Mucosa of rectum (tissue), 2 donors: ENCODE measurements around the gene GPRIN1.

ENCODE experiments used
- H3K27ac ChIP-seq, 2 donors: one replicate each; pipeline ENCODE4 v1.7.0; 2013; ENCODE audit warnings: inconsistent platforms in 2 of 2, low read depth in 2 of 2, low read length in 2 of 2
- H3K27me3 ChIP-seq, 2 donors: one replicate each; pipeline ENCODE4 v1.7.0; 2013; ENCODE audit warnings: low read length in 2 of 2; ENCODE audit not compliant: control insufficient read depth in 2 of 2, insufficient read depth in 2 of 2
- H3K36me3 ChIP-seq, 2 donors: one replicate each; pipeline ENCODE4 v1.7.0; 2013; ENCODE audit warnings: low read length in 2 of 2; ENCODE audit not compliant: control insufficient read depth in 2 of 2, insufficient read depth in 2 of 2
- H3K4me1 ChIP-seq, 2 donors: one replicate each; pipeline ENCODE4 v1.7.0; 2013; ENCODE audit warnings: low read length in 2 of 2, mild to moderate bottlenecking in 1 of 2; ENCODE audit not compliant: control insufficient read depth in 2 of 2, insufficient read depth in 2 of 2
- H3K4me3 ChIP-seq, 2 donors: one replicate each; pipeline ENCODE4 v1.7.0; 2013; ENCODE audit warnings: low read length in 2 of 2
- H3K9ac ChIP-seq, 2 donors: one replicate each; pipeline ENCODE4 v1.7.0; 2013; ENCODE audit warnings: low read length in 2 of 2, low read depth in 1 of 2, mild to moderate bottlenecking in 1 of 2
- H3K9me3 ChIP-seq, 2 donors: one replicate each; pipeline ENCODE4 v1.7.0; 2013; ENCODE audit warnings: low read length in 2 of 2; ENCODE audit not compliant: control insufficient read depth in 2 of 2
- donor health status: healthy.
- donor health status: Normal muscosa, but diverticular disease.

GPRIN1 gene

DNA sequence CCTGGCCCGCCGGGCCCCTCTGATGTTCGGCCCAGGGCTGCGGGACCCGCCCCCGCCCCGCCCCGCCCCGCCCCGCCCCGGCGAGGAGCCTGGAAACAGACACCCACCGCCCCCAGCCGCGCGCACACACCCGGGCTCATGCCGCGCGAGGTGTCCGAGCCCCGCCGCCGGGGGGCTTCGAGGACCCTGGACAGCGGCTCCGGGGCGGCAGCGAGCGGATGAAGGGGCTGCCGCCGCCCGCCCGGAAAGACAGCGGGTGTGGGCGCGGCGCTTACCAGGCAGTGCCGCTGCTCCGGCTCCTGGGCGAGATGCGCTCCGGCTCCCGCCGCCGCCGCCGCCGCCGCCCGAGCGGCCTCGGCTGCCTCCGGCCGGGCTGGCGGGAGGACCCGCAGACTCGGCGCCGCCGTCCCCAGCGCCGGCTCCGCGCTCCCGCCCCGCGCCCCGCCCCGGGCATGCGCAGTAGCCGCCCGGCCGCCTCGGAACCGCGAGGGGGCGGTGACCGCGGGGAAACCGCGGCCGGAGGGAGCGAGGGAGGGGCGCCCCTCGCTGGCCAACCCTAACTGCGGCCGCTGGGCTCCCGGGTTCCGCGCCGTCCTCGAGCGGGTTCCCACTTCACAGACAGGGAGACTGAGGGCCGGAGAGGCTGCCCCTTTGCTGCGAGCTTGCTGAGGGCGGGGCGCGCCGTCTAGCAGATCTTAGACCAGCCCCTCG lies at the start of gene GPRIN1:
GPRIN1 (minus strand) TSS at position 433 of the 711 bp plus-strand sequence. CDS start 10,322 bp downstream, outside the sequence.
- peaks cover 0 to 5% of the 10 kb centered on the region in 2 donors for H3K4me1 ChIP-seq
- no peaks in the 10 kb centered on the region for H3K9me3 ChIP-seq
- no peak within 1 kb of the TSS for H3K27ac ChIP-seq
- H3K36me3 ChIP-seq: no peaks in the 10 kb centered on the region
- H3K27me3 ChIP-seq: peaks cover 4 to 13% of the 10 kb centered on the region in 2 donors
- peak within 1 kb of the TSS; percentile 61 to 62 for H3K4me3 ChIP-seq
- H3K9ac ChIP-seq: peak within 1 kb of the TSS in 1 of 2 donors; percentile 32

DNA sequence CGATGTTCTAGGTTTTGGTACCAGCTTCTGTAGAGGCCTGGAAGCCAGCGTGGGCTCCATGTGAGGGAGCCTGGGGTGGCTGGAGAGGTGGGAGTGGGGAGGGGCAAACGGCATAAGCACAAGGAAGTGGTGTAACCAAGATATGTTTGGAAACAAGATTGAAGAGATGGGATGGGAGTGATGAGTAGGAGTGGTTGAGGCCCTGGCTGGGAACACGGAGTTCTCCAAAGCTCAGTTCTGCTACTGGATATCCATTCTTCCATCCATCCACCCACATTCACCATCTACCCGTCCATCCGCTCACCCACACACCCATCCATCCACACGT lies 49.5 kb upstream of the GPRIN1 start:
- no peaks in the 10 kb centered on the region for H3K9me3 ChIP-seq
- no peak overlapping the region for H3K4me3 ChIP-seq
- no peak overlapping the region for H3K27ac ChIP-seq
- no peak overlapping the region for H3K9ac ChIP-seq
- no peaks in the 10 kb centered on the region for H3K27me3 ChIP-seq
- H3K4me1 ChIP-seq: peaks cover 13 to 14% of the 10 kb centered on the region in 2 donors
- H3K36me3 ChIP-seq: peaks cover 2 to 5% of the 10 kb centered on the region in 2 donors

DNA sequence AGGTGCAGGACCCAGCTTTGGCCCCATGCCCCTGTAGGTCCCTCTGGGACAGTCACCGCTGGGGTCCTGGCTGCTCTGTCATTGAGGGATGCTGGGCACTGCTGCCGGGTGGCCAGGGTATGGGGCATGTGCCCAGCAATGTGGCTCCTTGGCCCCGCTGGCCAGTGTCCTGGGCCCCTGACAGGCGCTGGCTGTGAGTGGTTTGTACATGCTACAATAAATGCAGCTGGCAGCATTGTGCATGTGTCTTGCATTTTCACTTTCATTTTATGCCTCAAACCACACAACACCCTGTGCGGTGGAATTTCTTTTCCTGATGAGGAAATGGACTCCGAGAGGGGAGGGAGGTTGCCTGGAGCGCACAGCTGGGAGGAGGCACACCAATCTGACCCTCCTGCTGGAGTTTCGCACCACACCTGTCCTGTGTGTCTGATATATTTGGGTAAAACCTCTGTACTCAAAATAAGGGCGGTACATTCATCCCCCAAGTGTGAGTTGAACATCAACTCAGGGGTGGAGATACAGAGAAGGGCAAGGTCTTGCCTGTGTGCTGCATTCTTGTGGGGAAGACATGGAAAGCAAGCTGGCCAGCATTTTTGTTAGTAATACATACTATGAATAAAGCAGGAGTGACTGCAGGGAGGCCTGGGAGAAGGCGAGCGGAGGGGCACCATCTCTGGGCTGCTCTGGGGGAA lies 49.0 kb upstream of the GPRIN1 start:
- peaks cover 2 to 5% of the 10 kb centered on the region in 2 donors for H3K36me3 ChIP-seq
- H3K9ac ChIP-seq: no peak overlapping the region
- H3K4me1 ChIP-seq: peaks cover 13 to 14% of the 10 kb centered on the region in 2 donors
- peak overlapping the region; percentile 42 to 57 for H3K4me3 ChIP-seq
- no peak overlapping the region for H3K27ac ChIP-seq
- H3K27me3 ChIP-seq: no peaks in the 10 kb centered on the region
- H3K9me3 ChIP-seq: no peaks in the 10 kb centered on the region

GRCh38 chr5:176658007-176658599 lies 48.1 kb upstream of the GPRIN1 start:
- H3K9ac ChIP-seq: no peak overlapping the region
- no peaks in the 10 kb centered on the region for H3K27me3 ChIP-seq
- peak overlapping the region in 1 of 2 donors; percentile 42 for H3K4me3 ChIP-seq
- peaks cover 2 to 12% of the 10 kb centered on the region in 2 donors for H3K36me3 ChIP-seq
- no peak overlapping the region for H3K27ac ChIP-seq
- no peaks in the 10 kb centered on the region for H3K9me3 ChIP-seq
- H3K4me1 ChIP-seq: peaks cover 13 to 14% of the 10 kb centered on the region in 2 donors

- H3K27me3 ChIP-seq: no peaks in the 10 kb centered on the region
These were observed 46.6 kb upstream of the GPRIN1 start for GRCh38 chr5:176656467-176656990.

DNA sequence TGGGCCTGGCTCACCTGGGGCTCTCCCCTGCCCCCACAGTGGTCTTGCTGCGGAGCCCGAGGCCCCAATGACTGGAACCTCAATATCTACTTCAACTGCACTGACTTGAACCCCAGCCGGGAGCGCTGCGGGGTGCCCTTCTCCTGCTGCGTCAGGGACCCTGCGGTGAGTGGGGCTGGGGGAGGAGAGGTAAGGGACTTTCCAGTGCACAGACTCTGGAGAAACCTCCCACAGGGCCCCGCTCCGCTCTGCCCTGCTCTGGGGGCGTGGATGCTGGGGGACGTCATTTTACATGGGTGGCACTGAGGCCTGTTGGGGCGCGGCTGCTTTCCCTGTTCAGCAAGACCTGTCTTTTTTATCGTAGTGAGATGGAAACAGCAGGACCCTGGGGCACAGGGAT lies 44.9 kb upstream of the GPRIN1 start:
- no peak overlapping the region for H3K27ac ChIP-seq
- peaks cover 2 to 17% of the 10 kb centered on the region in 2 donors for H3K36me3 ChIP-seq
- H3K4me3 ChIP-seq: no peak overlapping the region
- H3K9me3 ChIP-seq: no peaks in the 10 kb centered on the region
- H3K27me3 ChIP-seq: no peaks in the 10 kb centered on the region
- peaks cover 12 to 13% of the 10 kb centered on the region in 2 donors for H3K4me1 ChIP-seq
- H3K9ac ChIP-seq: no peak overlapping the region

More at GRCh38 chr5:176656467-176656990, 46.6 kb upstream of the GPRIN1 start:
- peaks cover 2 to 17% of the 10 kb centered on the region in 2 donors for H3K36me3 ChIP-seq
- H3K9me3 ChIP-seq: no peaks in the 10 kb centered on the region
- H3K4me1 ChIP-seq: peaks cover 13 to 14% of the 10 kb centered on the region in 2 donors
- H3K9ac ChIP-seq: no peak overlapping the region
- no peak overlapping the region for H3K27ac ChIP-seq
- H3K4me3 ChIP-seq: no peak overlapping the region

- peaks cover 2 to 17% of the 10 kb centered on the region in 2 donors for H3K36me3 ChIP-seq
These were observed 43.7 kb upstream of the GPRIN1 start for GRCh38 chr5:176653401-176654385.

GRCh38 chr5:176652136-176652535 lies 42.2 kb upstream of the GPRIN1 start:
- Histone ChIP-seq H3K27ac (no peak overlapping the region), H3K9me3 (no peaks in the 10 kb centered on the region), H3K27me3 (no peaks in the 10 kb centered on the region), H3K4me3 (no peak overlapping the region), H3K9ac (no peak overlapping the region), H3K36me3 (peaks cover 2 to 15% of the 10 kb centered on the region in 2 donors), H3K4me1 (peaks cover 10 to 12% of the 10 kb centered on the region in 2 donors)

More at GRCh38 chr5:176653401-176654385, 43.7 kb upstream of the GPRIN1 start:
- no peak overlapping the region for H3K9ac ChIP-seq
- H3K4me1 ChIP-seq: peaks cover 6 to 7% of the 10 kb centered on the region in 2 donors
- H3K4me3 ChIP-seq: no peak overlapping the region
- H3K9me3 ChIP-seq: no peaks in the 10 kb centered on the region
- no peak overlapping the region for H3K27ac ChIP-seq
- H3K27me3 ChIP-seq: no peaks in the 10 kb centered on the region

DNA sequence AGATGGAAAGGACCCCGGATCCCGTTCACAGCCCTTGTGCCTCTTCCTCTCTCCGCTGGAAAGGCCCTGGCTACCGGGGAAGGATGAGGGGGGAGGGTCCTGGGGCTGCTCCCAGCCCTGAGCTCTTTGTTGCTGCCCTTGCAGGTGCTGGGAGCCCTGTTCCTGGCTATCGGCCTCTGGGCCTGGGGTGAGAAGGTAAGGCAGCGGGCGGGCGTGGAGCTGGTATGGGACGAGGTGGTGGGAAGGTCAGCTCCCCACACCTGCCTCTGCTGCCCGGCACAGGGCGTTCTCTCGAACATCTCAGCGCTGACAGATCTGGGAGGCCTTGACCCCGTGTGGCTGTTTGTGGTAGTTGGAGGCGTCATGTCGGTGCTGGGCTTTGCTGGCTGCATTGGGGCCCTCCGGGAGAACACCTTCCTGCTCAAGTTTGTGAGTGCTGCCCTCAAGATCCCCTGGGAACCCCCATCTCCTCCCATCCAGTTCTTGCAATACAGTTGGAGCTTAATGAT lies 41.6 kb upstream of the GPRIN1 start:
- no peaks in the 10 kb centered on the region for H3K9me3 ChIP-seq
- no peak overlapping the region for H3K9ac ChIP-seq
- H3K27ac ChIP-seq: no peak overlapping the region
- peaks cover 0 to 12% of the 10 kb centered on the region in 2 donors for H3K36me3 ChIP-seq
- H3K4me1 ChIP-seq: peaks cover 10 to 16% of the 10 kb centered on the region in 2 donors
- no peak overlapping the region for H3K4me3 ChIP-seq
- no peaks in the 10 kb centered on the region for H3K27me3 ChIP-seq
